Thoracic aorta (tissue), 2 donors: ENCODE data around the gene TAF9B. TPM values are rescaled to one million over a fixed set of nuclear protein-coding genes. Genes with fewer than 3 reads are reported as not detected.
"Not testable (repeated sequence)": the region's sequence is repeated elsewhere in the genome, so short reads cannot be mapped to it uniquely, and the experiment has no call there.

Experiments
- ATAC-seq: fragments of 150-250 bp; one replicate; pipeline ENCODE4 v1.8.0; 2017; ENCODE audit warnings: low read depth; ENCODE audit not compliant: insufficient number of reproducible peaks, low FRiP score
- DNase-seq: peaks from one replicate; pipeline ENCODE4 v3.0.0-alpha.2; 2020; ENCODE audit warnings: low spot score
- H3K27ac ChIP-seq, 2 donors: fragments of 200-600 bp; sonication (generic); 1 replicate in 1 of 2; 2 replicates in 1 of 2; pipeline ENCODE4 v1.5.1; 2016; ENCODE audit warnings: mild to moderate bottlenecking in 2 of 2, moderate library complexity in 2 of 2
- H3K27me3 ChIP-seq: fragments of 200-600 bp; sonication (generic); replicated peaks from 2 replicates; pipeline ENCODE4 v1.6.0; 2016; ENCODE audit warnings: mild to moderate bottlenecking; ENCODE audit not compliant: insufficient read depth
- H3K36me3 ChIP-seq: fragments of 200-600 bp; sonication (generic); one replicate; pipeline ENCODE4 v1.5.1; 2016
- H3K4me1 ChIP-seq, 2 donors: fragments of 200-600 bp; sonication (generic); 1 replicate in 1 of 2; 2 replicates in 1 of 2; pipeline versions ENCODE4 v1.5.1 to v1.6.0; 2016; ENCODE audit warnings: low read depth in 2 of 2, mild to moderate bottlenecking in 1 of 2; ENCODE audit not compliant: control insufficient read depth in 1 of 2
- H3K4me3 ChIP-seq: fragments of 200-600 bp; sonication (generic); 2 replicates; pipeline ENCODE4 v1.5.1; 2016; ENCODE audit warnings: mild to moderate bottlenecking
- H3K9me3 ChIP-seq: fragments of 200-600 bp; sonication (generic); 2 replicates; pipeline ENCODE4 v1.5.1; 2016
- CTCF ChIP-seq: fragments of 200-600 bp; sonication (generic); IDR thresholded peaks from one replicate; pipeline ENCODE4 v1.5.1; 2019; ENCODE audit warnings: antibody characterized with exemption
- total RNA-seq, 2 donors: library from RNA; depleted of rRNA; stranded (reverse); fragments of >200 nt; gene quantifications; one replicate each; pipeline versions ENCODE4 v1.1.0 to v1.2.3, GENCODE V29; 2016

Gene TAF9B
- total RNA-seq: 10 to 100 TPM; 14.5 to 15.2 TPM

- no peaks in the 10 kb centered on the region for H3K27me3 ChIP-seq
- peak within 1 kb of the TSS; percentile 84 for H3K4me3 ChIP-seq
- no peak for TF ChIP-seq CTCF
- ATAC-seq: peak; percentile 76
- no peaks in the 10 kb centered on the region for H3K9me3 ChIP-seq
- no peaks in the 10 kb centered on the region for H3K4me1 ChIP-seq
- H3K36me3 ChIP-seq: no peaks in the 10 kb centered on the region
- DNase-seq: peak; percentile 36
- H3K27ac ChIP-seq: peak within 1 kb of the TSS; percentile 87 to 89
These were observed at the start of gene TAF9B for GRCh38 chrX:78139160-78140123. TAF9B (minus strand) TSS chrX:78139650; CDS start chrX:78139611, 39 bp downstream.

GRCh38 chrX:78182881-78183280, 43.4 kb upstream of the TAF9B start:
- Histone ChIP-seq H3K27me3 (no peaks in the 10 kb centered on the region), H3K27ac (no peak overlapping the region), H3K36me3 (no peaks in the 10 kb centered on the region), H3K4me1 (no peaks in the 10 kb centered on the region), H3K9me3 (no peaks in the 10 kb centered on the region), H3K4me3 (no peak overlapping the region)
- ATAC-seq (no peak), DNase-seq (no peak)
- TF ChIP-seq CTCF: no peak

- TF ChIP-seq CTCF: no peak
- no peak for DNase-seq
- Histone ChIP-seq H3K4me1 (no peaks in the 10 kb centered on the region), H3K27me3 (no peaks in the 10 kb centered on the region), H3K4me3 (no peak overlapping the region), H3K9me3 (no peaks in the 10 kb centered on the region), H3K36me3 (no peaks in the 10 kb centered on the region), H3K27ac (no peak overlapping the region)
- ATAC-seq: no peak
These were observed 41.9 kb upstream of the TAF9B start for GRCh38 chrX:78181307-78181706.

- no peak for TF ChIP-seq CTCF
- Histone ChIP-seq H3K4me3 (no peak overlapping the region), H3K36me3 (no peaks in the 10 kb centered on the region), H3K27ac (no peak overlapping the region), H3K9me3 (no peaks in the 10 kb centered on the region), H3K27me3 (no peaks in the 10 kb centered on the region), H3K4me1 (no peaks in the 10 kb centered on the region)
- DNase-seq: no peak
- no peak for ATAC-seq
These were observed 28.6 kb upstream of the TAF9B start for GRCh38 chrX:78168065-78168464.

- no peak overlapping the region for H3K4me3 ChIP-seq
- no peaks in the 10 kb centered on the region for H3K36me3 ChIP-seq
- no peak for ATAC-seq
- no peaks in the 10 kb centered on the region for H3K27me3 ChIP-seq
- no peaks in the 10 kb centered on the region for H3K4me1 ChIP-seq
- no peaks in the 10 kb centered on the region for H3K9me3 ChIP-seq
- DNase-seq: no peak
- no peak for TF ChIP-seq CTCF
- no peak overlapping the region for H3K27ac ChIP-seq
These were observed 26.0 kb upstream of the TAF9B start for GRCh38 chrX:78165425-78165824.

GRCh38 chrX:78163175-78163574, 23.7 kb upstream of the TAF9B start:
- DNase-seq, H3K4me3 ChIP-seq, H3K36me3 ChIP-seq, H3K27me3 ChIP-seq, H3K27ac ChIP-seq, H3K9me3 ChIP-seq, ATAC-seq, H3K4me1 ChIP-seq: not testable (repeated sequence)

- not testable (repeated sequence) for H3K9me3 ChIP-seq, ATAC-seq, H3K27ac ChIP-seq, H3K4me1 ChIP-seq, H3K27me3 ChIP-seq, H3K4me3 ChIP-seq, H3K36me3 ChIP-seq, DNase-seq
These were observed 21.3 kb upstream of the TAF9B start for GRCh38 chrX:78160711-78161110.

- ATAC-seq, H3K27me3 ChIP-seq, H3K4me3 ChIP-seq, H3K36me3 ChIP-seq, H3K27ac ChIP-seq, H3K9me3 ChIP-seq, DNase-seq, H3K4me1 ChIP-seq: not testable (repeated sequence)
These were observed 18.4 kb upstream of the TAF9B start for GRCh38 chrX:78157846-78158245.
